Measurements from ENCODE around the gene CD226. TPM values are rescaled to one million over a fixed set of nuclear protein-coding genes. Genes with fewer than 3 reads are reported as not detected.

Gene CD226
- total RNA-seq, 4 donors from 2014 or later, result 0.72 to 5.2 (median 1.3) TPM

DNA sequence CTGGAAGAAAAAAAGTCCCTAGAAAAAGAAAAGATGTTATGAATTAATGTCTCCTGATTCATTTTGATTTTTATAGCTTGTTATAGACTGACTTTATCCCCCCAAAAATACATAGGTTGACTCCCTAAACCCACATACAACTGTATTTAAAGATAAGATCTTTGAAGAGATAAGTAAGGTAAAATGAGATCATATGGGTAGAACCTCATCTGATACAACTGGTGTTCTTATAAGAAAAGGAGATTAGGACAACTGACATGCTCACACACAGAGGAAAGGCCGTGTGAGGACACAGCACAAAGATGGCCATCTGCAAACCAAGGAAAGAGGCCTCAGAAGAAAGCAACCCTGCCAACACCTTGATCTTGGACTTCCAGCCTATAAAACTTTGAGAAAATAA, 117.5 kb downstream of the CD226 start:
- Histone ChIP-seq H3K9me3 (no peaks in the 10 kb centered on the region), H3K4me3 (no peak overlapping the region), H3K36me3 (no peaks in the 10 kb centered on the region), H3K4me1 (no peaks in the 10 kb centered on the region), H3K27me3 (no peaks in the 10 kb centered on the region), H3K27ac (no peak overlapping the region)
- WGBS, 2 donors, result 69 to 74% methylated on average over 1 of the region's 1 CpG
- TF ChIP-seq, protein P1, sequence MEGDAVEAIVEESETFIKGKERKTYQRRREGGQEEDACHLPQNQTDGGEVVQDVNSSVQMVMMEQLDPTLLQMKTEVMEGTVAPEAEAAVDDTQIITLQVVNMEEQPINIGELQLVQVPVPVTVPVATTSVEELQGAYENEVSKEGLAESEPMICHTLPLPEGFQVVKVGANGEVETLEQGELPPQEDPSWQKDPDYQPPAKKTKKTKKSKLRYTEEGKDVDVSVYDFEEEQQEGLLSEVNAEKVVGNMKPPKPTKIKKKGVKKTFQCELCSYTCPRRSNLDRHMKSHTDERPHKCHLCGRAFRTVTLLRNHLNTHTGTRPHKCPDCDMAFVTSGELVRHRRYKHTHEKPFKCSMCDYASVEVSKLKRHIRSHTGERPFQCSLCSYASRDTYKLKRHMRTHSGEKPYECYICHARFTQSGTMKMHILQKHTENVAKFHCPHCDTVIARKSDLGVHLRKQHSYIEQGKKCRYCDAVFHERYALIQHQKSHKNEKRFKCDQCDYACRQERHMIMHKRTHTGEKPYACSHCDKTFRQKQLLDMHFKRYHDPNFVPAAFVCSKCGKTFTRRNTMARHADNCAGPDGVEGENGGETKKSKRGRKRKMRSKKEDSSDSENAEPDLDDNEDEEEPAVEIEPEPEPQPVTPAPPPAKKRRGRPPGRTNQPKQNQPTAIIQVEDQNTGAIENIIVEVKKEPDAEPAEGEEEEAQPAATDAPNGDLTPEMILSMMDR (IDR thresholded peaks at IDR 0.05), result no peak
- TF ChIP-seq POLR2A (IDR thresholded peaks at IDR 0.05), result no peak
- intact Hi-C loops (cut with DNase I), result no loop called here
- DNase-seq, result no peak

DNA sequence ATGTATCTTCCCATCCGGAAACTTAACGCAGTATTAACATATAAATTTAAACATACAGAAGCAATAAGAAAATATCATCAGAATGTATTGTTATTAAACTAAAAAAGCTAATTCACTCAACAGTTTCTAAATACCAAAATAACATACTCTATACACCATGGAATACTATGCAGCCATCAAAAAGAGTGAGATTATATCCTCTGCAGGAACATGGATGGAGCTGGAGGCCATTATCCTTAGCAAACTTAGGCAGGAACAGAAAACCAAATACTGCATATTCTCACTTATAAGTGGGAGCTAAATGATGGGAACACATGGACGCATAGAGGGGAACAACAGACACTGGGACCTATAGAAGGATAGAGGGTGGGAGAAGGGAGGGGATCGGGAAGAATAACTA, 127.1 kb downstream of the CD226 start:
- Histone ChIP-seq H3K27me3 (no peaks in the 10 kb centered on the region), H3K9me3 (no peaks in the 10 kb centered on the region), H3K4me3 (no peak overlapping the region), H3K27ac (no peak overlapping the region), H3K4me1 (no peaks in the 10 kb centered on the region), H3K36me3 (no peaks in the 10 kb centered on the region)
- DNase-seq, result no peak
- intact Hi-C loops (cut with DNase I), result no loop called here
- TF ChIP-seq POLR2A (IDR thresholded peaks at IDR 0.05), result no peak
- TF ChIP-seq, protein P1 (IDR thresholded peaks at IDR 0.05), result no peak
- 84 to 92% methylated on average over 4 of the region's 4 CpGs for WGBS, 2 donors

- H3K27ac ChIP-seq, result no peak overlapping the region
- TF ChIP-seq, protein P1 (IDR thresholded peaks at IDR 0.05), result no peak
- TF ChIP-seq POLR2A (IDR thresholded peaks at IDR 0.05), result no peak
Measured at GRCh38 chr18:69819460-69819859, 128.2 kb downstream of the CD226 start.

GRCh38 chr18:69817335-69817940, 130.2 kb downstream of the CD226 start:
- no peaks in the 10 kb centered on the region for H3K4me1 ChIP-seq
- no peaks in the 10 kb centered on the region for H3K36me3 ChIP-seq
- no peaks in the 10 kb centered on the region for H3K27me3 ChIP-seq
- no peak for DNase-seq
- TF ChIP-seq, protein P1 (IDR thresholded peaks at IDR 0.05), result no peak
- no peak for TF ChIP-seq POLR2A (IDR thresholded peaks at IDR 0.05)
- 47 to 73% methylated on average over 5 of the region's 5 CpGs for WGBS, 2 donors
- no peak overlapping the region for H3K27ac ChIP-seq
- H3K9me3 ChIP-seq, result no peaks in the 10 kb centered on the region
- intact Hi-C loops (cut with DNase I), result no loop called here
- H3K4me3 ChIP-seq, result no peak overlapping the region

More at GRCh38 chr18:69819460-69819859, 128.2 kb downstream of the CD226 start:
- no peaks in the 10 kb centered on the region for H3K4me1 ChIP-seq
- no peaks in the 10 kb centered on the region for H3K36me3 ChIP-seq
- DNase-seq, result no peak
- intact Hi-C loops (cut with DNase I), result no loop called here
- H3K4me3 ChIP-seq, result no peak overlapping the region
- 57 to 64% methylated on average over 2 of the region's 2 CpGs for WGBS, 2 donors
- H3K27me3 ChIP-seq, result no peaks in the 10 kb centered on the region
- no peaks in the 10 kb centered on the region for H3K9me3 ChIP-seq

GRCh38 chr18:69814861-69815385, 132.8 kb downstream of the CD226 start:
- Histone ChIP-seq H3K27me3 (no peaks in the 10 kb centered on the region), H3K27ac (no peak overlapping the region), H3K36me3 (no peaks in the 10 kb centered on the region), H3K9me3 (no peaks in the 10 kb centered on the region), H3K4me3 (no peak overlapping the region), H3K4me1 (no peaks in the 10 kb centered on the region)
- 51 to 55% methylated on average over 4 of the region's 4 CpGs for WGBS, 2 donors
- intact Hi-C loops (cut with DNase I), result no loop called here
- no peak for DNase-seq
- TF ChIP-seq POLR2A (IDR thresholded peaks at IDR 0.05), result no peak
- TF ChIP-seq, protein P1 (IDR thresholded peaks at IDR 0.05), result no peak
